HepG2 (cell line): ENCODE measurements around the gene CAPS. TPM values are rescaled to one million over a fixed set of nuclear protein-coding genes. Genes with fewer than 3 reads are reported as not detected.
A peak's percentile ranks its signal among the peaks of the same experiment; 100 is the strongest.

ENCODE experiments used
- AGO2 ChIP-seq: fragments of 200-400 bp; formaldehyde crosslinking; optimal IDR thresholded peaks from 2 replicates; pipeline ENCODE3; 2017; ENCODE audit warnings: mild to moderate bottlenecking, low read depth, low read length, moderate library complexity
- BCLAF1 ChIP-seq: fragments of 450-650 bp; IDR thresholded peaks from 2 replicates; pipeline ENCODE4 v1.6.1; 2017; ENCODE audit warnings: mild to moderate bottlenecking
- ELF3 ChIP-seq: IDR thresholded peaks from 2 replicates; pipeline ENCODE4 v1.6.1; 2016; ENCODE audit warnings: missing genetic modification reagents, missing compliant biosample characterization
- GTF2F1 ChIP-seq: fragments of 150-350 bp; IDR thresholded peaks from 2 replicates; pipeline ENCODE4 v1.6.1; 2014; ENCODE audit warnings: low read length
- HIC2 ChIP-seq: sonication (generic); formaldehyde crosslinking; IDR thresholded peaks from 2 replicates; pipeline ENCODE4 v1.9.0; 2022; ENCODE audit warnings: low read depth, missing genetic modification reagents
- HNF4A ChIP-seq: sonication (generic); formaldehyde crosslinking; IDR thresholded peaks from 2 replicates; pipeline ENCODE4 v1.4.0; 2020; ENCODE audit warnings: missing genetic modification reagents
- HNRNPK ChIP-seq: fragments of 200-400 bp; formaldehyde crosslinking; IDR thresholded peaks from 2 replicates; pipeline ENCODE4 v1.6.1; 2018; ENCODE audit warnings: low read length, low read depth, moderate library complexity, mild to moderate bottlenecking; ENCODE audit not compliant: poor library complexity, severe bottlenecking
- MXD1 ChIP-seq: sonication (generic); formaldehyde crosslinking; IDR thresholded peaks from 2 replicates; pipeline ENCODE4 v1.4.0; 2020; ENCODE audit warnings: mild to moderate bottlenecking, missing genetic modification reagents
- PCBP2 ChIP-seq: fragments of 200-400 bp; formaldehyde crosslinking; optimal IDR thresholded peaks from 2 replicates; pipeline ENCODE3; 2018; ENCODE audit warnings: low read length, low read depth; ENCODE audit not compliant: poor library complexity, severe bottlenecking
- PLSCR1 ChIP-seq: sonication (generic); formaldehyde crosslinking; IDR thresholded peaks from 2 replicates; pipeline ENCODE4 v1.5.0; 2020; ENCODE audit warnings: missing genetic modification reagents, mild to moderate bottlenecking, borderline replicate concordance
- RARG ChIP-seq: sonication (generic); formaldehyde crosslinking; IDR thresholded peaks from 2 replicates; pipeline ENCODE4 v1.4.0; 2020; ENCODE audit warnings: low read depth, mild to moderate bottlenecking, missing genetic modification reagents
- SOX6 ChIP-seq, 2 experiments: fragments of 450-650 bp in 1 of 2; sonication (generic) in 1 of 2; formaldehyde crosslinking in 1 of 2; IDR thresholded peaks; 2 replicates each; pipeline versions ENCODE4 v1.4.0 to v1.6.1; 2017 to 2020; ENCODE audit warnings: antibody characterized with exemption in 1 of 2, mild to moderate bottlenecking in 1 of 2, missing genetic modification reagents in 1 of 2
- THYN1 ChIP-seq: sonication (generic); formaldehyde crosslinking; IDR thresholded peaks from 2 replicates; pipeline ENCODE4 v1.8.1; 2023; ENCODE audit warnings: low read depth, mild to moderate bottlenecking, moderate library complexity, missing genetic modification reagents, borderline replicate concordance
- XRCC5 ChIP-seq: fragments of 200-400 bp; formaldehyde crosslinking; optimal IDR thresholded peaks from 2 replicates; pipeline ENCODE3; 2017; ENCODE audit warnings: mild to moderate bottlenecking, low read length
- ZFP36 ChIP-seq: fragments of 150-350 bp; IDR thresholded peaks from 2 replicates; pipeline ENCODE4 v1.6.1; 2018; ENCODE audit warnings: borderline replicate concordance, low read length, low read depth; ENCODE audit not compliant: partially characterized antibody
- ZNF101 ChIP-seq: sonication (generic); formaldehyde crosslinking; IDR thresholded peaks from 2 replicates; pipeline ENCODE4 v1.4.0; 2020; ENCODE audit warnings: mild to moderate bottlenecking, low read depth, missing genetic modification reagents, borderline replicate concordance
- ZNF34 ChIP-seq: sonication (generic); formaldehyde crosslinking; IDR thresholded peaks from 2 replicates; pipeline ENCODE4 v1.4.0; 2020; ENCODE audit warnings: mild to moderate bottlenecking, missing genetic modification reagents, borderline replicate concordance
- ZNF362 ChIP-seq: sonication (generic); formaldehyde crosslinking; IDR thresholded peaks from 2 replicates; pipeline ENCODE4 v1.4.0; 2020; ENCODE audit warnings: missing genetic modification reagents, mild to moderate bottlenecking, borderline replicate concordance
- ZNF552 ChIP-seq: sonication (generic); formaldehyde crosslinking; IDR thresholded peaks from 2 replicates; pipeline ENCODE4 v1.9.0; 2022; ENCODE audit warnings: missing genetic modification reagents, mild to moderate bottlenecking, borderline replicate concordance
- ZNF792 ChIP-seq: IDR thresholded peaks from 2 replicates; pipeline ENCODE4 v1.6.1; 2016
- polyA plus RNA-seq, 8 experiments: library from polyadenylated mRNA; depleted of rRNA in 3 of 8; stranded (reverse) in 7 of 8; unstranded in 1 of 8; fragments of >200 nt; fragmentation: Illumina TruSeq in 4 of 8; extraction: Trizol in 4 of 8; gene quantifications; 2 replicates each; pipeline versions ENCODE4 v1.2.1 to v1.2.3, GENCODE V29; 2011 to 2016; ENCODE audit warnings: low read depth in 4 of 8, missing spikeins in 1 of 8, mixed read lengths in 1 of 8; ENCODE audit not compliant: insufficient read depth in 1 of 8
- total RNA-seq, 5 experiments: library from RNA; depleted of rRNA; stranded (reverse); fragments of >200 nt; fragmentation: Illumina TruSeq; extraction: Trizol; gene quantifications; 2 replicates each; pipeline ENCODE4 v1.2.3, GENCODE V29; 2016; ENCODE audit warnings: low read depth in 1 of 5
- TF ChIP-seq, protein P1 (sequence below): sonication (generic); formaldehyde crosslinking; IDR thresholded peaks from 2 replicates; pipeline ENCODE4 v1.4.0; 2020; ENCODE audit warnings: mild to moderate bottlenecking, missing genetic modification reagents

Gene CAPS
- total and polyA plus RNA-seq, 2 of the 13 experiments (the other 11 are each of a cell fraction or from before 2014, with no cell fraction given) = 3.1 TPM

DNA sequence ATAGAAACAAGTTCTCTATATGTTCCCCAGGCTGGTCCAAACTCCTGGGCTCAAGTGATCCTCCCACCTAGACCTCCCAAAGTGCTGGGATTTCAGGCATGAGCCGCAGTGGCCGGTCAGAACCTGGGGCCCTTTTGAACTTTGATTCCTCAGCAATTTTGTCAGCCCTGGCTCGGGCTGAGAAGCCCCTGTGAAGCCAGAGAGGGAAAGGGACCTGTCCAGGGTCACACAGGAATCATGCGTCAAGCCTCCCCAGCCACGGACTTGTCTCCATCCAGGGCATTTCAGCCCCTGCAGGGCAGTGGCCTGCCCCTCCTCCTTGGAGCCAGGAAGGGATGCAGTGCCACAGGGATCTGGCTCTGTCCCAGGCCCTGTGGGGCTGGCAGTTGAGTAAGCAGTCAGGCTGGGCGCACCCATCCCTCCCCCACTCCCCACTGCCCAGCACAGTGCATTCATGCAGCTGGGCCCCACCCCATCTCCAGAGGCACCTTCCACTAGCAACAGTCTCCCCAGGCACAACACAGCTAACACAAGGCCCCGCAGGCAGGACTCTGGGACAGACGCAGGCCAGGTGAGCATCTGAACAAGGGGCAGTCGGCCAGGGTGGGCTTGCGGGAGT is at the start of gene CAPS (continued):
- peak; percentile 31; the same call in 1 of the 2 replicates for TF ChIP-seq HIC2 (CRISPR knock-in tag)
- TF ChIP-seq PLSCR1 = no peak
- TF ChIP-seq RARG = no peak
- TF ChIP-seq SOX6 (IDR thresholded peaks at IDR 0.05) = no peak
- TF ChIP-seq SOX6 (CRISPR knock-in tag; IDR thresholded peaks at IDR 0.05) = no peak
- TF ChIP-seq PCBP2 = no peak
- TF ChIP-seq MXD1 (CRISPR knock-in tag) = 0 out of 2 replicates have a peak, but pooled peaks have one; percentile 43
- TF ChIP-seq ELF3 (CRISPR knock-in tag) = no peak
- TF ChIP-seq, protein P1, sequence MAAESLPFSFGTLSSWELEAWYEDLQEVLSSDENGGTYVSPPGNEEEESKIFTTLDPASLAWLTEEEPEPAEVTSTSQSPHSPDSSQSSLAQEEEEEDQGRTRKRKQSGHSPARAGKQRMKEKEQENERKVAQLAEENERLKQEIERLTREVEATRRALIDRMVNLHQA (CRISPR knock-in tag) = no peak
- peak; percentile 40 for TF ChIP-seq ZFP36
- TF ChIP-seq THYN1 (CRISPR knock-in tag) = no peak
- TF ChIP-seq HNRNPK = no peak
- no peak for TF ChIP-seq GTF2F1
- TF ChIP-seq HNF4A (CRISPR knock-in tag) = peak; percentile 15; the same call in 1 of the 2 replicates
- TF ChIP-seq ZNF101 (CRISPR knock-in tag) = no peak
- TF ChIP-seq ZNF552 (CRISPR knock-in tag) = no peak
- 0 out of 2 replicates have a peak, but pooled peaks have one; percentile 10 for TF ChIP-seq ZNF792 (CRISPR knock-in tag)
- TF ChIP-seq AGO2 = no peak
- TF ChIP-seq ZNF34 = no peak
- TF ChIP-seq BCLAF1 = no peak
- TF ChIP-seq ZNF362 (CRISPR knock-in tag) = no peak
- no peak for TF ChIP-seq XRCC5
